ENCODE results near the gene MMEL1. TPM values are rescaled to one million over a fixed set of nuclear protein-coding genes. Genes with fewer than 3 reads are reported as not detected.
"Not testable (repeated sequence)": the region's sequence is repeated elsewhere in the genome, so short reads cannot be mapped to it uniquely, and the experiment has no call there.

The MMEL1 gene
- total and polyA plus RNA-seq, 2 donors (not counting 3 experiments of a cell fraction or from before 2014, with no cell fraction given): 1.1 to 1.2 TPM

DNA sequence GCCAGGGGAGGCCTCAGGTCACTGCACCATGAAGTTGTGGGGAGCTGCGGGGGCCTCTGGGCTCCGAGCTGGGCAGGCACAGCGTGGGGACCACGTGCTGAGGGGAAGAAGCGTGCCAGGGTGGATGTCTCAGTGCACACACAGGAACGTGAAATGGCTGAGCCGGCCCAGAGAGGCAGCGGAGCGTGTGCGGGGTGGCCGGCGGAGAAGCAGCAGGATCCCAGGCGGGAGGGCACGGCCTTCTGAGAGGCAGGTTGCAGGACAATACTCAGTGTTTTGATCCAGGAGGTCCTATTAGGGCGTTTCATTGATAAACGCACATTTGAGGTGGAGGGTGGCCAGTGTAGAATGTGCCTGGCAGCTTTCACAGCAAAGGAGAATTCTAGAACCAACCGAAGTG lies 63.8 kb downstream of the MMEL1 start:
- Histone ChIP-seq H2AFZ (ENCODE audit: low read depth, low read length) (no peak overlapping the region), H3K9me1 (replicated peaks; ENCODE audit: control insufficient read depth, extremely low read depth, insufficient read depth, low read length) (no peaks in the 10 kb centered on the region), H3K27ac (ENCODE audit: insufficient read depth, low read depth, low read length) (no peak overlapping the region), H4K20me1 (replicated peaks; ENCODE audit: control insufficient read depth, extremely low read depth, insufficient read depth, low read length) (no peaks in the 10 kb centered on the region), H3K4me3 (replicated peaks in 1 of 3; ENCODE audit: insufficient read depth in 1 of 3, low read depth in 1 of 3, low read length in 3 of 3) (no peak overlapping the region), H3K27me3 (ENCODE audit: control insufficient read depth in 2 of 2, insufficient read depth in 2 of 2, low read length in 2 of 2) (peaks cover 2 to 4% of the 10 kb centered on the region in 2 experiments), H3K4me1 (ENCODE audit: control insufficient read depth, extremely low read depth, insufficient read depth, low read length) (no peaks in the 10 kb centered on the region), H3K36me3 (ENCODE audit: control insufficient read depth in 2 of 2, extremely low read depth in 1 of 2, insufficient read depth in 2 of 2, low read length in 2 of 2) (no peaks in the 10 kb centered on the region), H3K4me2 (ENCODE audit: insufficient read depth, low read length) (no peak overlapping the region), H3K9ac (replicated peaks; ENCODE audit: extremely low read depth, insufficient read depth, low read length) (no peak overlapping the region), H3K79me2 (ENCODE audit: control insufficient read depth, insufficient read depth, low read length) (no peaks in the 10 kb centered on the region), H3K9me3 (replicated peaks; ENCODE audit: control insufficient read depth, insufficient read depth, low read length) (no peaks in the 10 kb centered on the region)
- FAIRE-seq (no peak), DNase-seq (ENCODE audit: low read depth, low spot score) (no peak)
- POLR2A ChIA-PET: interaction anchor here (0.8 kb wide), 1 partner anchor 21 kb away, joined by 3 read pairs; no protein-coding TSS in a partner anchor
- BruUV-seq (replicated peaks): no TSS peak
- CTCF ChIA-PET: no interaction called here
- dilution Hi-C loops (cut with MboI; ENCODE audit: extremely low pct_ligation_motif_present, low sequenced_read_pairs) (no loop called here), intact Hi-C loops (cut with micrococcal nuclease) (no loop called here)
- no peak for TF ChIP-seq CTCF (IDR thresholded peaks at IDR 0.05; ENCODE audit: extremely low read depth in 1 of 2, insufficient read depth in 1 of 2, low read depth in 1 of 2, low read length in 2 of 2)
- TF ChIP-seq FOS (IDR thresholded peaks at IDR 0.05; ENCODE audit: borderline replicate concordance, insufficient read depth, low read length): no peak
- TF ChIP-seq MYC (IDR thresholded peaks at IDR 0.05; ENCODE audit: low read depth, low read length): no peak
- TF ChIP-seq POLR2A (IDR thresholded peaks at IDR 0.05; ENCODE audit: low read depth, low read length): no peak
- no peak for TF ChIP-seq EZH2 (IDR thresholded peaks at IDR 0.05; ENCODE audit: borderline replicate concordance, low read depth, low read length, severe bottlenecking)
- TF ChIP-seq GATA2 (IDR thresholded peaks at IDR 0.05; ENCODE audit: insufficient read depth, insufficient read length, low read depth, low read length): no peak
- TF ChIP-seq, protein P1, sequence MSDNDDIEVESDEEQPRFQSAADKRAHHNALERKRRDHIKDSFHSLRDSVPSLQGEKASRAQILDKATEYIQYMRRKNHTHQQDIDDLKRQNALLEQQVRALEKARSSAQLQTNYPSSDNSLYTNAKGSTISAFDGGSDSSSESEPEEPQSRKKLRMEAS (IDR thresholded peaks at IDR 0.05; ENCODE audit: insufficient read depth, insufficient read length): no peak
- no peak for TF ChIP-seq JUN (IDR thresholded peaks at IDR 0.05; ENCODE audit: borderline replicate concordance, insufficient read depth, insufficient read length, low read depth)
- TF ChIP-seq POLR2AphosphoS5 (IDR thresholded peaks at IDR 0.05; ENCODE audit: insufficient read depth, low read depth, low read length): no peak

DNA sequence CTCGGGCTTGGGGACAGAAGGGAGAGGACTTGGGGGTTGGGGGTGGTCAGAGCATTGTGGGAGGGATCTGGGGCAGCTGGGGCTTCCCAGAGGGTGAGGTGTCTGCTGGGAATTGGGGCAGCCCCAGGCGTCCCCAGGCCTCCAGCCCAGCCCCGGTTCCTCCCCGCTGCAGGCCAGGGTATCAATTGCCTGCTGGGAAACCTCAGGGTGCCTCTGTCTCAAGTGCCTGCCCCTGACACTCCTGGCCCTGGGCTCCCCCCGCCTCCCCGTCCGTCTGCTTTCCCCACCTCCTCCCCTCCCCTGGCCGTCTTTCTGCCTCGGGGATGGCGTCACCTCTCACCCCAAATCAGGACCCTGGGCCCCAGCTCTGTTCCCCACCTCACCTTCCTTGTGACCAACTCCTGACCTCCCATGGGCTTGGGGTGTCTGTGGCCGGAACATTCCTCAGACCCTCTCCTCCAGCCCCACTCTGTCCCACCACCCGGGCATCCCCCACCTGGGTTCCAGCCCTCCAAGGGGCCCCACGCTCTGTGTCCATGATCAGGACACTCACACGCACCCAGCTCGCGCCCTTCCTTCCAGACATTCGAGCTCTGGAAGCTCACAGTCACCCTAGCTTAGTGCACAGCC lies 64.5 kb downstream of the MMEL1 start:
- H3K4me2 ChIP-seq (ENCODE audit: insufficient read depth, low read length); CTCF ChIA-PET; H3K27ac ChIP-seq (ENCODE audit: insufficient read depth, low read depth, low read length); BruUV-seq (replicated peaks); H3K9ac ChIP-seq (replicated peaks; ENCODE audit: extremely low read depth, insufficient read depth, low read length); H3K9me1 ChIP-seq (replicated peaks; ENCODE audit: control insufficient read depth, extremely low read depth, insufficient read depth, low read length); DNase-seq (ENCODE audit: low read depth, low spot score); POLR2A ChIA-PET; H2AFZ ChIP-seq (ENCODE audit: low read depth, low read length); H3K36me3 ChIP-seq (ENCODE audit: control insufficient read depth in 2 of 2, extremely low read depth in 1 of 2, insufficient read depth in 2 of 2, low read length in 2 of 2); dilution Hi-C loops (cut with MboI; ENCODE audit: extremely low pct_ligation_motif_present, low sequenced_read_pairs); FAIRE-seq; H3K79me2 ChIP-seq (ENCODE audit: control insufficient read depth, insufficient read depth, low read length); H3K4me1 ChIP-seq (ENCODE audit: control insufficient read depth, extremely low read depth, insufficient read depth, low read length); H3K27me3 ChIP-seq (ENCODE audit: control insufficient read depth in 2 of 2, insufficient read depth in 2 of 2, low read length in 2 of 2); H3K4me3 ChIP-seq (replicated peaks in 1 of 3; ENCODE audit: insufficient read depth in 1 of 3, low read depth in 1 of 3, low read length in 3 of 3); H4K20me1 ChIP-seq (replicated peaks; ENCODE audit: control insufficient read depth, extremely low read depth, insufficient read depth, low read length); H3K9me3 ChIP-seq (replicated peaks; ENCODE audit: control insufficient read depth, insufficient read depth, low read length); intact Hi-C loops (cut with micrococcal nuclease): not testable (repeated sequence)

Data from endothelial cell of umbilical vein (primary cell).